ENCODE data around the gene MGAT4B. TPM values are rescaled to one million over a fixed set of nuclear protein-coding genes. Genes with fewer than 3 reads are reported as not detected.
A peak's percentile ranks its signal among the peaks of the same experiment; 100 is the strongest.

Gene MGAT4B
- total RNA-seq, 1 experiment from 2014 or later = 406 TPM

GRCh38 chr5:179762781-179763176 lies 43.9 kb downstream of the MGAT4B start:
- peak; percentile 32; the same call in 1 of the 2 replicates for ATAC-seq
- DNase-seq (ENCODE audit: low read depth, low spot score) = no peak
- intact Hi-C loops (cut with micrococcal nuclease; ENCODE audit: unreplicated experiment) (no loop called here), in situ Hi-C loops (cut with HindIII; ENCODE audit: low pct_unique_long_range_greater_than_20kb, low sequenced_read_pairs) (no loop called here)
- H3K27ac ChIP-seq (ENCODE audit: low read length) = no peak overlapping the region
- peaks cover 36% of the 10 kb centered on the region for H3K4me1 ChIP-seq (ENCODE audit: control insufficient read depth, insufficient read depth, low read length)
- H3K27me3 ChIP-seq (ENCODE audit: control insufficient read depth, insufficient read depth, low read length) = no peaks in the 10 kb centered on the region
- no peaks in the 10 kb centered on the region for H3K9me3 ChIP-seq (ENCODE audit: control insufficient read depth, insufficient read depth, low read depth, low read length)
- BruUV-seq (replicated peaks) = no TSS peak
- POLR2A ChIA-PET = interaction anchor here (0.5 to 0.7 kb wide), 2 partner anchors 11 to 65 kb away, joined by 3 to 6 read pairs; no protein-coding TSS in a partner anchor
- peaks cover 2% of the 10 kb centered on the region; the same call in 1 of the 2 replicates for H3K36me3 ChIP-seq (ENCODE audit: control insufficient read depth, insufficient read depth, low read length)
- no peak overlapping the region for H3K4me3 ChIP-seq (ENCODE audit: low read depth in 2 of 2, low read length in 2 of 2)
- TF ChIP-seq POLR2AphosphoS5 (IDR thresholded peaks at IDR 0.05; ENCODE audit: low read depth, low read length) (no peak), REST (IDR thresholded peaks at IDR 0.05; ENCODE audit: insufficient read depth in 1 of 2, low read depth in 2 of 2, low read length in 1 of 2) (no peak), TCF7L2 (IDR thresholded peaks at IDR 0.05; ENCODE audit: low read depth, low read length) (no peak), CTCF (IDR thresholded peaks at IDR 0.05) (0 out of 2 replicates have a peak, but pooled peaks have one; percentile 60)
- CTCF ChIA-PET = interaction anchor here (0.6 to 1.4 kb wide), 6 partner anchors 8 to 58 kb away, joined by 3 to 5 read pairs (median 3); partner anchors contain the start of gene SQSTM1

DNA sequence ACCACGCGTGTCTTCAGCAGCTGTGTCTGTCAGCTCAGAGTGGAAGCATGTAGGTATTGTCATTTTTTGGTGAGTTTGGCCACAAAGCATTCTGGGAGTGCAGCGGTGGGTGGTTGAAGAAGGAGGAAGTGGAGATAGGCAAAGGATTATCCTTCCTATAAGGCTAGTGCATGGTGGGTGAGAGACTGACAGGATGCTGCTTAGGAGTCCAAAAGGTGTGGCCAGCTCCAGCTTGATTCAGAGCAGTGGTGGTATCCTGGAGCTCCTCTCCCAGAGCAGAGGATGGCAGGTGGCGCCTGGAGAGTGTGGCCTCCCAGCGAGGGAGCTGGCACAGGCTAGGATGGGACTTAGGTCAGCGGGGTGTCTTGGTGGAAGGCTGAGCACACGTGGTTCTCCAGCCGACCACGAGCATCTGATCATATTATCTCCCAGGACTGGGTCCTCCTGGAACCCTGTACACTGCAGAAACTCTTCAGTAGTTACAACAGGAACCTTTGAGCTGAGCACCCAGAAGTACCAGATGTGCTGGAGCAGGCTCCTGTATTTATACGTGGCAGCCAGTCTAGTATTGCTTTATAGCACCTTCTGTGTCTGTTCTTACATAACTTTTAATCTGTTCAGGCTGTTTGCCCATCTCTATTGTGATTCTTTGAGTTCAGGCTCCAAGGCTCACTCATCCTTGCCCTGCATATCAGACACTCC lies 44.4 kb downstream of the MGAT4B start:
- intact Hi-C loops (cut with micrococcal nuclease; ENCODE audit: unreplicated experiment) = no loop called here

More for the DNA sequence above, 44.4 kb downstream of the MGAT4B start:
- no peak overlapping the region for H3K4me3 ChIP-seq (ENCODE audit: low read depth in 2 of 2, low read length in 2 of 2)
- no TSS peak for BruUV-seq (replicated peaks)
- TF ChIP-seq CTCF (IDR thresholded peaks at IDR 0.05) (no peak), POLR2AphosphoS5 (IDR thresholded peaks at IDR 0.05; ENCODE audit: low read depth, low read length) (no peak), SIN3A (IDR thresholded peaks at IDR 0.05; ENCODE audit: borderline replicate concordance, insufficient read depth, low read depth, low read length) (no peak), TCF7L2 (IDR thresholded peaks at IDR 0.05; ENCODE audit: low read depth, low read length) (no peak), REST (IDR thresholded peaks at IDR 0.05; ENCODE audit: insufficient read depth in 1 of 2, low read depth in 2 of 2, low read length in 1 of 2) (no peak)
- in situ Hi-C loops (cut with HindIII; ENCODE audit: low pct_unique_long_range_greater_than_20kb, low sequenced_read_pairs) = no loop called here
- 0 out of 2 replicates have a peak, but pooled peaks cover 2% of the 10 kb centered on the region for H3K36me3 ChIP-seq (ENCODE audit: control insufficient read depth, insufficient read depth, low read length)
- ChIA-PET CTCF (interaction anchor here (0.6 to 1.4 kb wide), 5 partner anchors 9 to 58 kb away, joined by 3 to 5 read pairs (median 3); partner anchors contain the start of genes MAML1 and SQSTM1), POLR2A (interaction anchor here (0.5 kb wide), 1 partner anchor 10 kb away, joined by 3 read pairs; no protein-coding TSS in a partner anchor)
- ATAC-seq = peak; percentile 57
- H3K9me3 ChIP-seq (ENCODE audit: control insufficient read depth, insufficient read depth, low read depth, low read length) = no peaks in the 10 kb centered on the region
- no peaks in the 10 kb centered on the region for H3K27me3 ChIP-seq (ENCODE audit: control insufficient read depth, insufficient read depth, low read length)
- no peak for DNase-seq (ENCODE audit: low read depth, low spot score)
- H3K27ac ChIP-seq (ENCODE audit: low read length) = no peak overlapping the region
- peaks cover 36% of the 10 kb centered on the region for H3K4me1 ChIP-seq (ENCODE audit: control insufficient read depth, insufficient read depth, low read length)

Data from Panc1 (cell line).